GM12891 (cell line): ENCODE data around the gene PASK.

ENCODE experiments used
- DNase-seq: peaks from one replicate; pipeline ENCODE4 v3.0.0; 2011; ENCODE audit warnings: low spot score; ENCODE audit not compliant: insufficient read length
- FAIRE-seq: peaks from 2 replicates; lab custom pipeline; 2011; peaks lifted over from hg19 to GRCh38; lab: Jason Lieb, UNC
- PAX5 ChIP-seq: IDR thresholded peaks from 2 replicates; pipeline ENCODE4 v1.6.1; 2011; ENCODE audit warnings: low read length, moderate library complexity, mild to moderate bottlenecking; ENCODE audit not compliant: insufficient read depth, severe bottlenecking
- POLR2A ChIP-seq: IDR thresholded peaks from 2 replicates; pipeline ENCODE4 v1.6.1; 2011; ENCODE audit warnings: low read depth, low read length, control low read depth
- POLR2AphosphoS5 ChIP-seq: IDR thresholded peaks from 2 replicates; pipeline ENCODE4 v1.6.1; 2011; ENCODE audit warnings: low read depth, low read length, control low read depth
- POU2F2 ChIP-seq: IDR thresholded peaks from 2 replicates; pipeline ENCODE4 v1.6.1; 2011; ENCODE audit warnings: low read depth, mild to moderate bottlenecking, control low read depth, low read length, moderate library complexity
- SPI1 ChIP-seq: IDR thresholded peaks from 2 replicates; pipeline ENCODE4 v1.6.1; 2011; ENCODE audit warnings: low read depth, low read length, control low read depth
- TAF1 ChIP-seq: IDR thresholded peaks from 2 replicates; pipeline ENCODE4 v1.6.1; 2011; ENCODE audit warnings: low read depth, low read length, control low read depth

Gene PASK

DNA sequence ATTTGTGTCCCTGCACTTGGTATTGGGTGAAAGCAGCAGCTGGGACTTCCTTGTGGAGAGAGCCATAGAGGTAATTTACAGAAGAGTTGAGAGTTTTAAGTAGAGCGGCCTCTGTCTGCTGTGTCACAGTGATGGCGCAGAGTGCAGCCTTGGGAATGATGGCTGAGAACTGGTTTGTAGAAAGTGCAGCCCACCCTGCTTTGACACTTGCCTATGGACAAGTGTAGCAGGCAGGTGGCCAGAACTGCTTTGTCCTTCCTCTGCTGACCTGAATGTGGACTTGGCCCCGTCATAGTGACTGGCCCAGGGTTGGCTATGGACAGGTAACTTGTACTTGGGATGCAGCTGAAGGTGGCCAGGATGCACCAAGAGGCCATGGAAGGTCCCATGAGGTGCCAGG, 32.9 kb upstream of the PASK start:
- FAIRE-seq (no peak), DNase-seq (no peak)
- TF ChIP-seq POU2F2 (no peak), SPI1 (no peak), POLR2A (no peak), PAX5 (no peak), POLR2AphosphoS5 (no peak), TAF1 (no peak)

GRCh38 chr2:241180495-241180894, 31.2 kb upstream of the PASK start:
- FAIRE-seq = no peak
- no peak for DNase-seq
- TF ChIP-seq POLR2AphosphoS5 (no peak), TAF1 (no peak), POLR2A (no peak), PAX5 (no peak), POU2F2 (no peak), SPI1 (no peak)

GRCh38 chr2:241179899-241180298, 30.6 kb upstream of the PASK start:
- FAIRE-seq = no peak
- TF ChIP-seq TAF1 (no peak), PAX5 (no peak), POLR2AphosphoS5 (no peak)
- no peak for DNase-seq

- TF ChIP-seq TAF1 (no peak), POLR2AphosphoS5 (no peak), PAX5 (no peak), POU2F2 (no peak), POLR2A (no peak), SPI1 (no peak)
- FAIRE-seq (no peak), DNase-seq (no peak)
These were observed 29.7 kb upstream of the PASK start for GRCh38 chr2:241178961-241179360.

DNA sequence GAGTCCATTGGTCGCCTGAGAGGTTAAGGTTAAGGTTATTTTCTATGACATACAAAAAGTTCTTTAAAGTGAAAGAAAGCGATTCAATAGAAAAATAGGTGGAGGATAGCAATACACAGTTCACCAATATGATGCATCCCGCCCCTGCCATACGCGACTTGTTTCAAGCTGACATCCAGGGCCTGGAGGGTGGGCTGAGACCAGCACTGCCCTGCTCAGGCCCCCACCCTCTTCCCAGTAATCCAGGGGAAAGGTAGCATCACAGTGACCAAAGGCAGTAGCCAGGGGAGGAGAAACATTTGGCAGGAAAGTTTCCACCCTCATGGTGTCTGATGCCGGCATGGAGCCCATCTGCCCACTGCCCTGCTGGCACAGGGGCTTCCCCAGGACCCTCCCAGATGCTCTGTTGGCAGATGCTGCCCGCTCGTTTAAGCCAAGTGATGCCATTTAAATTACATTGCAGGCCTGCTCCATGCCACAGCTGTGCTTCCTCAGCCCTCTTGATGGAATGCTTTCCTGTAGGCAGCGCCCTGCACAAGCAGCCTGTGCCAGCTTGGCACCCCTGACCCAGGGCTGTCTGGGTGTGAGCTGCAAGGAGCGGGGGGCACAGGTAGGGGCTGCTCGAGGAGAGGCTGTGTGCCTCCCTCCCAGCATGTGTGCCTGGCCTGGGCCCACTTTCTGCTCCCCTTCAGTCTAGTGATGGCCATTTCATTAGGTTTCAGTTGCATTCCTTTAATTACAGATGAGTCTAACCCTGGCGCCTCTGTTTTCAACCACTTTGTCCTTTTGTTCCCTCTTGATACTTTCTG, 28.5 kb upstream of the PASK start:
- FAIRE-seq = no peak
- DNase-seq = no peak
- TF ChIP-seq POLR2A (no peak), SPI1 (no peak), POLR2AphosphoS5 (no peak), TAF1 (no peak), PAX5 (no peak), POU2F2 (no peak)

- no peak for DNase-seq
- TF ChIP-seq POU2F2 = no peak
- no peak for TF ChIP-seq SPI1
- no peak for TF ChIP-seq POLR2A
- no peak for TF ChIP-seq POLR2AphosphoS5
- TF ChIP-seq PAX5 = no peak
- TF ChIP-seq TAF1 = no peak
- FAIRE-seq = no peak
These were observed 24.3 kb upstream of the PASK start for GRCh38 chr2:241173557-241173956.

DNA sequence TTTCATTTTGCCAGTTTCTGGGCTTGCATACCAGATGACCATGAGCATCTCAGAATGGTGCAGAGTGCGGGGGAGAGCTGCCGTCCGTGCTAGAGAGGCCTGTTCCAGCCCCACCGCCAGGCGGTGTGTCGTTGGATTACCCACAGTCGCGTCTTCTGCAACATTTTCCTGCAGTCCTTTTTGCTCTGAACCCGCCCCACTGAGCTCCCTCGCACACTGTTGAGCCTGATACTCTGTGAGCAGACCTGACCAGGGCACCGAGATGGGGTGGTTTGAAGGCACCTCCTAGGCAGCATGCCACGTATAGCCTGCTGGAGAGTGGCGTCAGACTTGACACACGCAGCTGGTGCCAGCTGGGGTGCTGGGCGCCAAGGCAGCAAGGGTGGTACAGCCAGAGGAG, 19.1 kb upstream of the PASK start:
- TF ChIP-seq POLR2A (no peak), POU2F2 (no peak), TAF1 (no peak), SPI1 (no peak), POLR2AphosphoS5 (no peak), PAX5 (no peak)
- FAIRE-seq (no peak), DNase-seq (no peak)

GRCh38 chr2:241163601-241164118, 14.4 kb upstream of the PASK start:
- no peak for TF ChIP-seq POU2F2
- TF ChIP-seq SPI1 = no peak
- no peak for TF ChIP-seq TAF1
- TF ChIP-seq POLR2AphosphoS5 = no peak
- no peak for TF ChIP-seq POLR2A
- DNase-seq = no peak
- no peak for FAIRE-seq

- TF ChIP-seq PAX5 (no peak), SPI1 (no peak), POLR2AphosphoS5 (no peak), TAF1 (no peak), POU2F2 (no peak)
- FAIRE-seq (no peak), DNase-seq (no peak)
These were observed 12.5 kb upstream of the PASK start for GRCh38 chr2:241161646-241162281.

DNA sequence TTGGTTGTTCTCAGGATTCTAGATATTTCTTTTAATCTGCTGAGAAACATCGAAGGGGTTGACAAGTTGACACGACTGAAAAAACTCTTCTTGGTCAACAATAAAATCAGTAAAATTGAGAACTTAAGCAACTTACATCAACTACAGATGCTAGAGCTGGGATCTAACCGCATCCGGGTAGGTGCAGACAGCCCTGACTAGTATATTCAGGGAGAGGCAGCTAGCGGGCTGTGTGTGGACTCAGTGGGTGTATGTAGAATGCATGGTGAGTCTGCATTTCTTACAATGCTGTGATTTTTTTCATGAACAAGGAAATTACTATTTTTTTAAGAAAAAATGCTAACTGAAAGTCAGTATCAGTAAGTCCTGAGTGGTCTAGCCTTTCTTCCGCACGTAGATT, 11.0 kb upstream of the PASK start:
- no peak for FAIRE-seq

More for the DNA sequence above, 11.0 kb upstream of the PASK start:
- no peak for DNase-seq
- TF ChIP-seq POLR2AphosphoS5 (no peak), PAX5 (no peak), POU2F2 (no peak), POLR2A (no peak), SPI1 (no peak), TAF1 (no peak)
